GM12873 (cell line): ENCODE data around the gene LMAN1.

ENCODE experiments used
- TF ChIP-seq, protein P1 (sequence below): IDR thresholded peaks from 2 replicates; pipeline ENCODE4 v1.5.1; 2012; ENCODE audit warnings: low read depth, mild to moderate bottlenecking, moderate library complexity, low read length, control low read depth; ENCODE audit not compliant: insufficient read depth; ENCODE audit errors: missing control alignments

The LMAN1 gene

DNA sequence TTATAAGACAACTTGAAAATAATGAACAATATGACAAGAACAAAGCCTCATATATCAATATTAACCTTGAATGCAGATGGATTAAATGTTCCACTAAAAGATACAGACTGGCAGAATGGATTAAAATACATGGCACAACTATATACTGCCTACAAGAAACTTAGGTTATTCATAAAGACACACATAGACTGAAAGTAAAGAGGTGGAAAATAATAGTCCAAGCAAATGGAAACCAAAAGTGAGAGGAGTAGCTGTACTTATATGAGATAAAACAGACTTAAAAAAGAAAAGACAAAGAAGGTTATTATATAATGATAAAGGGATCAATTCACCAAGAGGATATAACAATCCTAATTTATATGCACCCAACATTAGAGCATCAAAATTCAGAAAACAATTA lies 18.2 kb downstream of the LMAN1 start:
- TF ChIP-seq, protein P1, sequence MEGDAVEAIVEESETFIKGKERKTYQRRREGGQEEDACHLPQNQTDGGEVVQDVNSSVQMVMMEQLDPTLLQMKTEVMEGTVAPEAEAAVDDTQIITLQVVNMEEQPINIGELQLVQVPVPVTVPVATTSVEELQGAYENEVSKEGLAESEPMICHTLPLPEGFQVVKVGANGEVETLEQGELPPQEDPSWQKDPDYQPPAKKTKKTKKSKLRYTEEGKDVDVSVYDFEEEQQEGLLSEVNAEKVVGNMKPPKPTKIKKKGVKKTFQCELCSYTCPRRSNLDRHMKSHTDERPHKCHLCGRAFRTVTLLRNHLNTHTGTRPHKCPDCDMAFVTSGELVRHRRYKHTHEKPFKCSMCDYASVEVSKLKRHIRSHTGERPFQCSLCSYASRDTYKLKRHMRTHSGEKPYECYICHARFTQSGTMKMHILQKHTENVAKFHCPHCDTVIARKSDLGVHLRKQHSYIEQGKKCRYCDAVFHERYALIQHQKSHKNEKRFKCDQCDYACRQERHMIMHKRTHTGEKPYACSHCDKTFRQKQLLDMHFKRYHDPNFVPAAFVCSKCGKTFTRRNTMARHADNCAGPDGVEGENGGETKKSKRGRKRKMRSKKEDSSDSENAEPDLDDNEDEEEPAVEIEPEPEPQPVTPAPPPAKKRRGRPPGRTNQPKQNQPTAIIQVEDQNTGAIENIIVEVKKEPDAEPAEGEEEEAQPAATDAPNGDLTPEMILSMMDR = no peak

DNA sequence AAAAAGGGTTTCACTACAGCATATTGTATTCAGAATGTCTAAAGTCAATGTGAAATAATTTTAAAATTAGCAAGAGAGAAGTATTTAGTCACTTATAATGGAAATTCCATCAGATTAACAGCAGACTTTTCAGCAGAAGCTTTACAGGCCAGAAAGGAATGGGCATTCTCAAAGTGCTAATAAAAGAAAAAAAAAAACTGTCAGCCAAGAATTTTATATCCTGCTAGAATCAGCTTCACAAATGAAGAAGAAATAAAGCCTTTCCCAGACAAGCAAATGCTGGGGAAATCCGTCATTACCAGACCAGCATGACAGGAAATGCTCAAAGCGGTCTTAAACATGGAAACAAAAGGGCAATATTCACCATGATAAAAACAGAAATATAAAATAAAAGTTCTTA lies 18.8 kb downstream of the LMAN1 start:
- TF ChIP-seq, protein P1 = no peak

DNA sequence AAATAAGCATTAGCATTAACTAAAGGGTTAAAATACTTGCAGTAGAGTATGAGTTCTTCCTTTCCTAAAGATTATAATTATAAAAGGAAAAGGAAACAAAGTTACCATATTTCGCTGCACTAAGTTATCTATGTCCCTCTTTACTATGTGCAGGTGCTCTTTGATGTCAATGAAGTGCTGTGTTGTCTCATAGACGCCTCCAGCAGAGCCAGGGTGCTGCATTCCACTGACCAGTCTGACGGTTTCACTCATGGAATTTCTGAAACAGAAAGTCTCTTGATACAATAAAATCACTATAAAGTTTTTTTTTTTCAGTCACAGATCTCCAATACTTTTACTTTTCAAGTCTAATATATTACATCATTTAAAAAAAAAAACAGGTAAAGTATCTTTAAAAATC lies 26.1 kb downstream of the LMAN1 start:
- TF ChIP-seq, protein P1 = no peak

DNA sequence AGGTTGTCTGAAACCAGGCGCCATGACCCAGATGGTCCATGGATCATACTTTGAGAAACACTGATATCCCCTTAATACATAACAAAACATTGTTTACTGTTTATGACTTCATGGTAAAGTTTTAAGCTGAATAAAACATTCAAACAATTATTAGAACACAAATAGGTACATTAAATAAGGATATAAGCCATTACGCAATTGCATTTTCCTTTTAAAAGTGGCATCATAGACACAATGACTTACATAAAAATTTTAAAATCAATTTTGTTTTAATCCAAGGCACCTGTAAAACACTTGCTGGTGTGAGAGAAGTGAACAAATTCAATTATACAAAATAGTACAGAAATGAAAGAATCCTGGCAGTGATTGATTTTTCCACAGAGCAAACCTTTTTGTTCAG lies 30.4 kb downstream of the LMAN1 start:
- TF ChIP-seq, protein P1 = no peak

DNA sequence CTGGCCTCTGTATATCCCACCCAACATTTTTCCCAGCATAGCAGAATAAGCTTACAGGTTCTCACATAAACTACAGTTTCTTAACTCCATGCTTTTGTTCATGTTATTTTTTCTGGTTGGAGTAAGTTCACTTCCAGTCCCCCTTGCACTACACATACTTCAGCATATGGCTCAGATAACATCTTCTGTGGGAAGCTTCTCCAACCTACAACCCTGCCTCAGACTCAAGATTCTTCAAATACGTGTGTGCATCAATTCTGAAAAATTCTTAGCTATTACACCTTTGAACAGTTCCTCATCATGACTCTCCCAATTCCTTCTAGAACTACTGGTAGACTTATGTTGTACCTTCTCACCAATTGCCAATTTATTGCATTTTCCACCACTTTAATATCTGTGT lies 33.1 kb downstream of the LMAN1 start:
- TF ChIP-seq, protein P1 = no peak

DNA sequence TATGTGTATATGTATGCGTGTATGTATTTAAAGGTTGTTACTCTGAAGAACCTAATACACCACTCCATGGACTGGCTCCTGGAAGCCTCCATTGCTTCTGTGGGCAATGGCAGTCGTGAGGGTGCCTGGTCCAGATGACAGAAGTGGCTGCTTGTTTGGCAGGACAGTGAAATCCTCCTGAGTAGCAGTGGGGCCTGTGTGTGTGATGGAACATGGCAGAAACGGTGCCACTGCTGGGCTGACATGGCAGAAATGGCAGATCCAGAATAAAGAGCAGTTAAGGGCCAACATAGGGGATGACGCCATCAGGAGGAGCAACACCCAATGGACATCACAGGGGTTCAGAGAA lies 34.5 kb downstream of the LMAN1 start:
- TF ChIP-seq, protein P1 = no peak

DNA sequence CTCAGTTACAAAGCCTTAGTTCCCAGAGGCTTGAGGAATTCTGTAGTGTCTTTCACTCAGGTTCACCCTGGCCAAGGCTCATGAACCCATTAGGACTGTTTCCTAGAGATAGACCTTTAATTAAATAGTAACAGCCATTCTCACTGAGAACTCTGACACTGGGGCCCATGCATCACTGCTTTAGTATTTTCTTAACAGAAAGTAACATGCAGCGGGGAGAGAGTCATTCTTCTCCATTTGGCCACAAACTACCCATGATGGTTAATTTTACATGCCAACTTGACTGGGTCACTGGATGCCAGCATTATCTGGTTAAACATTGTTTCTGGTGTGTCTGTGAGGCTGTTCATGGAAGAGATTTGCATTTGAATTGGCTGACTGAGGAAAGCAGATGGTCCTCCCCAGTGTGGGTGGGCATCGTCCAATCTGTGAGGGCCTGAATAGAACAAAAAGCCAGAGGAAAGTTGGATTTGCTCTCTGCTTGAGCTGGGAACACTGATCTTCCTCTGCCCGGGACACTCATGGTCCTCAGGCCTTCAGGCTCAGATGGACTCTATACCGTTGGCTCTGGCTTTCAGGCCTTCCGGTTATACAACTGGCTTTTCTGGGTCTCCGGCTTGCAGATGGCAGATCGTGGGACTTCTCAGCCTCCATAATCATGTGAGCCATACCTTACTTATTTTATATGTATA lies 35.0 kb downstream of the LMAN1 start:
- TF ChIP-seq, protein P1 = no peak
